Thymus (tissue), 11 donors: ENCODE results near the gene ERP44. TPM values are rescaled to one million over a fixed set of nuclear protein-coding genes. Genes with fewer than 3 reads are reported as not detected.

Experiments
- DNase-seq, 9 donors: peaks; one replicate each; pipeline ENCODE4 v3.0.0-alpha.2; 2013; ENCODE audit warnings: low spot score in 9 of 9, low read depth in 6 of 9, missing footprints in 1 of 9
- H3K27ac ChIP-seq, 2 donors: one replicate each; pipeline ENCODE4 v1.5.1; 2013; ENCODE audit warnings: control low read depth in 1 of 2, low read depth in 1 of 2, low read length in 1 of 2, mild to moderate bottlenecking in 1 of 2, moderate library complexity in 1 of 2
- H3K27me3 ChIP-seq, 2 donors: one replicate each; pipeline ENCODE4 v1.5.1; 2013; ENCODE audit warnings: low read length in 1 of 2; ENCODE audit not compliant: control insufficient read depth in 2 of 2, insufficient read depth in 1 of 2
- H3K36me3 ChIP-seq, 2 donors: one replicate each; pipeline ENCODE4 v1.5.1; 2013; ENCODE audit warnings: low read length in 1 of 2, mild to moderate bottlenecking in 1 of 2, moderate library complexity in 1 of 2; ENCODE audit not compliant: control insufficient read depth in 2 of 2, insufficient read depth in 2 of 2
- H3K4me1 ChIP-seq, 2 donors: one replicate each; pipeline ENCODE4 v1.5.1; 2013; ENCODE audit warnings: low read length in 2 of 2; ENCODE audit not compliant: control insufficient read depth in 2 of 2, insufficient read depth in 2 of 2
- H3K4me3 ChIP-seq, 2 donors: one replicate each; pipeline ENCODE4 v1.5.1; 2013; ENCODE audit warnings: low read length in 2 of 2, control low read depth in 1 of 2, mild to moderate bottlenecking in 1 of 2
- H3K9me3 ChIP-seq, 2 donors: one replicate each; pipeline ENCODE4 v1.5.1; 2013; ENCODE audit warnings: low read length in 1 of 2, mild to moderate bottlenecking in 1 of 2; ENCODE audit not compliant: control insufficient read depth in 2 of 2, insufficient read depth in 1 of 2
- WGBS: extraction: QIAGEN DNeasy Blood & Tissue Kit; methylation state at CpG from one replicate; pipeline ENCODE4 v1.1.7; 2013; 5-methylcytosine and 5-hydroxymethylcytosine counted together
- polyA plus RNA-seq: library from polyadenylated mRNA; stranded (reverse); fragments of 200-250 nt; gene quantifications from one replicate; pipeline ENCODE4 v1.2.3, GENCODE V29; 2013
- total RNA-seq: library from RNA; stranded (reverse); fragments of 120-200 nt; gene quantifications from one replicate; pipeline ENCODE4 v1.2.4, GENCODE V29; 2013
- donor health status: healthy.

ERP44 gene
- total and polyA plus RNA-seq, 2 donors: 13.7 to 18.2 TPM

DNA sequence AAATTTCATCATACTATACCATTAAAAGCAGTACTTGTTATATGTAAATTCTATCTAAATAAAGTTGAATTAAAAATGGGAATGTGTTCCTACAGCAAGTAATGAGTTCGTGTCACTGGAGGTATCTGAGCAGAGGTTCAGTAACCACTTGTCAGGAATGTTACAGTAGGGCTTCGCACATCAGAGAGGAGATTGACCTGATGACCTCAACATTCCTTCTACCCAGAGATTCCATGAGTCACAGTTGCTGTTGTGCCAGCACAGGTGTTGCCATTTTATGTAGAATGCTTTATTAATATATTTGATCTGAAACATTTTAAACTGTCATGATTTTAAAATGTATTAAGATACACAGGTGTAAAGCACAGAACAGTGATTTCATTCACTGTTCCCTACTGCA, 132.1 kb downstream of the ERP44 start:
- H3K27ac ChIP-seq: no peak overlapping the region
- no peaks in the 10 kb centered on the region for H3K9me3 ChIP-seq
- no peak for DNase-seq
- 95% methylated on average over 2 of the region's 2 CpGs for whole genome bisulfite sequencing
- H3K36me3 ChIP-seq: peaks cover 0 to 19% of the 10 kb centered on the region in 2 donors
- H3K27me3 ChIP-seq: no peaks in the 10 kb centered on the region
- peaks cover 11 to 17% of the 10 kb centered on the region in 2 donors for H3K4me1 ChIP-seq
- no peak overlapping the region for H3K4me3 ChIP-seq

DNA sequence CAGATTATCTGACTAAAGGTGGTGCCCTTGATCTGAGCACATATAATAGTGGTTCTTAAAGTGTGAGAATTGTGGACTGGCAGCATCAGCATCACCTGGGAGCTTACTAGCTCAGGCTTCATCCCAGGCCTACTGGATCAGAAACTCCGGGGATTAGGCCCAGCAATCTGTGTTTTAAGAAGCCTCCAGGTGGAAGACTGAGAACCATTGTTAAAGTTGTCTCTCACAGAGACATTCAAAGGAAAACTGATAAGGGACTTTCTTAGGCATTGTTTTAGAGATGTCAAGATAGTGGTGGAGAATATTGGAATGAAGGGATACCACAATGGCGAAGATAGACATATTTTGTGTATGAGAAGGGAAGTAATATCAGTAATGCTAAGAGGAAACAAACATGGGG, 132.8 kb downstream of the ERP44 start:
- peaks cover 11 to 17% of the 10 kb centered on the region in 2 donors for H3K4me1 ChIP-seq
- peaks cover 0 to 22% of the 10 kb centered on the region in 2 donors for H3K36me3 ChIP-seq
- WGBS: 98% methylated on average over 2 of the region's 2 CpGs
- no peak overlapping the region for H3K27ac ChIP-seq
- H3K9me3 ChIP-seq: no peaks in the 10 kb centered on the region
- H3K27me3 ChIP-seq: no peaks in the 10 kb centered on the region
- DNase-seq: no peak
- H3K4me3 ChIP-seq: no peak overlapping the region

DNA sequence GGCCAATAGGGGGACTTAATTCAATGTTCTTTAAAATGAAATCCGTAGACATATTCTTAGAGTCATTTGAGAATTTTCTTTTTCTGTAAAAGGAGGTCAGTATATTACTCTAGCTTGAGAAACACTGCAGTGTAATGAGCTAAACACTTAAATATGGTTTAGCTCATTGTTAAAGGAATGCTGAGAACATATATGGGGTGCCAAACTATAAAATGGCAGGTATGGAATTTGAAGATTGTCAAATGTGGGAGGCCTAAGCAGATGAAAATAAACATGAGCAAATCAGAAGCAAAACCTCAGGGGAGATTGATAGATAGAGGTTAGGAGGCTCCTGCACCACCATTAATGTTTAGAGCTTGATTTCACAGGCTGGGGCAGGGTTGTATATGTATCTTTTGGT, 134.5 kb downstream of the ERP44 start:
- 96% methylated on average over 1 of the region's 1 CpG for WGBS
- DNase-seq: no peak
- peaks cover 11 to 13% of the 10 kb centered on the region in 2 donors for H3K4me1 ChIP-seq
- peaks cover 0 to 22% of the 10 kb centered on the region in 2 donors for H3K36me3 ChIP-seq
- H3K27me3 ChIP-seq: no peaks in the 10 kb centered on the region
- no peak overlapping the region for H3K27ac ChIP-seq
- no peaks in the 10 kb centered on the region for H3K9me3 ChIP-seq
- H3K4me3 ChIP-seq: no peak overlapping the region

DNA sequence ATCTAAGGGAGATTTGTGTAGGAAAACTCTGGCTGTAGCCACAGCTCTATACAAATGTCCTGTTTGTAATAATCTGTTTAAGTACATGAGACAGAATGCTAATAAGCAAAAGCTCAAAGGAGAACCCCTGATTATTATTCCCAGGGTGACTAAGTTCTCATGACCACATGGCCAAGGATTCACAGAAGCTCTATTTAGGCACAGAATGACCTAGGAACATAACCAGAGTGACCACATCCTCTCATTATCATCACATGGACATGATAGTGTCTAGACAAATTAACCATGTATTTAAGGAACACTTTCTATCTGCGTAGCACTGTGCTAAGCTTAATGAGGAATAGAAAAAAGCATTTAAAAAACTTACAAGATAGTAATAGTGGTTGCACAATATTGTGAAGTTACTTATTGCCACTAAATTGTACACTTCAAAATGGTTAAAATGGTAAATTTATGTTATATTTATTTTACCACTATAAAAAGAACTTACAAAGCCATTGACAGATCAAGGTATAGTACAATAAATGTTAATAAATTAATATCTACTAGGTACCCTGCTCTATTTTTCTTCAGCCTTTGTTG, 136.0 kb downstream of the ERP44 start:
- H3K27ac ChIP-seq: no peak overlapping the region
- WGBS: 94% methylated on average over 1 of the region's 1 CpG
- H3K36me3 ChIP-seq: peaks cover 0 to 16% of the 10 kb centered on the region in 2 donors
- no peak for DNase-seq
- no peaks in the 10 kb centered on the region for H3K27me3 ChIP-seq
- H3K4me3 ChIP-seq: no peak overlapping the region
- H3K4me1 ChIP-seq: peaks cover 0 to 3% of the 10 kb centered on the region in 2 donors
- no peaks in the 10 kb centered on the region for H3K9me3 ChIP-seq

DNA sequence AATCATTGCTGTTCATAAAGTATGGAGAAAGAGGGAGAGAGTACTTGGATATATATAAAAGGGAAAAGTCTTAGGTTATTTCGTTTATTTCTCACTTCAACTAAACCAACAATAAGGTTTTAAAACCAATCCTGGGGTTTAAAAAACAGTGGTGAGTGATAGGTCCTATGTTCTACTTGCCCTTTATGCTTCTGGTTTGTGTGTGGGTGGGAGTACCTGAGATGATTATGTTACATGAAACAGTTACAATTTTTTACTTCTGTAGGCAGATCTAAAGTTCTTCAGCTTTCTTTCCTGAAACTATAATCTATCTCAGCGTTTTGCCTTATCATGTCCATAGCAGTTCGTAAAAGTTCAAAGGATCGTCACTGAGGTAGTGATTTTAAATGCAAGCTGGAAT, 143.2 kb downstream of the ERP44 start:
- Histone ChIP-seq H3K4me3 (no peak overlapping the region), H3K36me3 (peaks cover 0 to 11% of the 10 kb centered on the region in 2 donors), H3K27me3 (no peaks in the 10 kb centered on the region), H3K27ac (no peak overlapping the region), H3K4me1 (no peaks in the 10 kb centered on the region), H3K9me3 (no peaks in the 10 kb centered on the region)
- DNase-seq: no peak
- WGBS: 94% methylated on average over 4 of the region's 4 CpGs

DNA sequence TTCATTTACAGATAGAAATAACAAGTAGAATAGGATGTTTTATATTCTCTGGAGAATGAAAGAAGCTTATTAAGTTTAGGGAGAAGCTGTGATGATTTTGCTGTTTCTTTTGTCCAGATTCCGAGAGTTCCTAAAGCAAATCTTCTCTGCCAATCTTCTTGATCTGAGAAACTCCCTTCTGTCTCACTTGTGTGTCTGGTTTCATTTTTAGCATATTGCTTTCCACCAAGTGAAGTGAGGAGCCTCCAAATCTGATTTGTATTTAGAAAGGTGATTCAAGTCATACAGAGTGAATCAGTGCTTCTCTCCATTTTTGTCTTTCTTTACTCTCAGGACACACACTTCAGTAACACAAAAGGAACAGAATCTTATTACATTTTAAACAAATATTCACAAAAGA, 144.0 kb downstream of the ERP44 start:
- DNase-seq: no peak
- 96% methylated on average over 1 of the region's 1 CpG for WGBS
- H3K4me1 ChIP-seq: no peaks in the 10 kb centered on the region
- no peak overlapping the region for H3K4me3 ChIP-seq
- H3K27me3 ChIP-seq: no peaks in the 10 kb centered on the region
- no peak overlapping the region for H3K27ac ChIP-seq
- H3K9me3 ChIP-seq: no peaks in the 10 kb centered on the region
- H3K36me3 ChIP-seq: peaks cover 0 to 10% of the 10 kb centered on the region in 2 donors

DNA sequence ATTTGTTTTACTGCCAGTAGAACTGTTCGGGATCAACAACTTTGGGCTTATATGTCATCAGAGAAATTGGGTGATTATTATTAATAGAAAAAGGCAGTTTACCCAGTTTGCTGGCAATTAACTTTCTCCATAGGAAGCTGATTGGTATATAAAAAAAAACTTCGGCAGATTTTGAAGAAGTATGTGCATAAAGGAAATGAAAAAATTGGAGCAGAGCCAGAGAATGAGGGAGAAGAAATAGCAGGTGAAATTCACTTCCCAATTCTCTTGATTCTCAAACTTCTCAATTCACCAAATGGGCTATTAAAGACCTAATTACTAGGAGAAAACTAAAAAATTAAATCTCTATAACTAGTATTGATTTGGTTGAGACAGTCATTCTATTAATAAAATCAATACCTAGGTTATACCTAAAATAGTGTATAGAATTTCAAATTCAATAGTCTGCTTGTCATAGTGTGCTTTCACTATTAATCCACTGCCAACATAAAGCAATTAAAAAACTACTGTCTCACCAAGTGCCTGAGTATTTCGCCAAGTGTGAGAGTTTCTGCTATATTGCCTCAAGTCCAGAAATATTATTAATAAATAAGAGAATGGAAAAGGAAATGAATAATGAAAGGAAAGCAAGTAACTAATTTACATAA, 144.8 kb downstream of the ERP44 start:
- 70% methylated on average over 3 of the region's 3 CpGs for WGBS
- Histone ChIP-seq H3K36me3 (peaks cover 0 to 10% of the 10 kb centered on the region in 2 donors), H3K27ac (no peak overlapping the region), H3K4me1 (no peaks in the 10 kb centered on the region), H3K4me3 (no peak overlapping the region), H3K27me3 (no peaks in the 10 kb centered on the region), H3K9me3 (no peaks in the 10 kb centered on the region)
- DNase-seq: no peak

DNA sequence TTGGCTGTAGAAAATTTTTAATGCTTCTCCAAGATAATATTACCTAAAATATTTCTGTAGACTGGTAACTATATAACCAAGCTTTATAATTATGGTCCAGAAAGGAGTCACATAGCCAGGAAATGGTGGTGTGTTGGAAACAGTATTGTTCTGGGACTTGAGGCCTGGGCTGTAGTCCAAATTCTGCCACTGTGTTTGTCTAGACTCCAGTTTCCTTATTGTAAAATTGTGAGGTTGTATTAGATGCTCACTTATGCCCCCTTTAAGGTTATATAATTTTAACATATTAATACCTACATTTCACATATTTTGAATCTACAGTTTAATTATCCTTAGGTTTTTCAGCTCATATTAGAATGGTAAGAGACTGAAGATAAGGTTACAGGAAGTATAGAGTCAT, 149.9 kb downstream of the ERP44 start:
- DNase-seq: no peak
- Histone ChIP-seq H3K27ac (no peak overlapping the region), H3K4me1 (no peaks in the 10 kb centered on the region), H3K4me3 (no peak overlapping the region), H3K36me3 (peaks cover 0 to 8% of the 10 kb centered on the region in 2 donors), H3K9me3 (no peaks in the 10 kb centered on the region), H3K27me3 (no peaks in the 10 kb centered on the region)

DNA sequence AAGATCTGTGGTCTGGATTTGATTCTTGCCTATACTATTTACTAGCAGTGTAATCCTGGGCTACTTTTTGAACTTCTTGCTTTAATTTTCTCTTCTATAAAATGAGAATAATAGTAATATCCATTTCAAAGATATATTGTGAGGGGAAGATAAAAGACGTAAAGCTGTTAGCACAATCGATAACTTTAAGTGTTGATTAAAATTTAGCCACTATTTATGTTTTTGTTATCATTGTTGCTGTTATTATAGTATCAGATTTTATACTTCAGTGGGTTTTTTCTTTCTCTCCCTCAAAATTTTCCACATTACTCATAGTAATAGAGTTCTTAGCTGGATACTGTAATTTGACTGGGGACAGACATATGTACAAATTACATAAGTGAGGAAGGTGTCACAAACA, 150.3 kb downstream of the ERP44 start:
- Histone ChIP-seq H3K9me3 (no peaks in the 10 kb centered on the region), H3K4me3 (no peak overlapping the region), H3K36me3 (peaks cover 0 to 8% of the 10 kb centered on the region in 2 donors), H3K4me1 (no peaks in the 10 kb centered on the region), H3K27me3 (no peaks in the 10 kb centered on the region), H3K27ac (no peak overlapping the region)
- WGBS: over 99% methylated on average over 2 of the region's 2 CpGs
- DNase-seq: no peak
